OCI-M2 (cell line): ENCODE data around the gene CLIP1.
"Not testable (repeated sequence)": the region's sequence is repeated elsewhere in the genome, so short reads cannot be mapped to it uniquely, and the experiment has no call there.

Experiments
- DNase-seq: peaks from one replicate; lab custom pipeline; 2025; ENCODE audit not compliant: unreplicated experiment; lab: John Stamatoyannopoulos, UW

CLIP1 gene

DNA sequence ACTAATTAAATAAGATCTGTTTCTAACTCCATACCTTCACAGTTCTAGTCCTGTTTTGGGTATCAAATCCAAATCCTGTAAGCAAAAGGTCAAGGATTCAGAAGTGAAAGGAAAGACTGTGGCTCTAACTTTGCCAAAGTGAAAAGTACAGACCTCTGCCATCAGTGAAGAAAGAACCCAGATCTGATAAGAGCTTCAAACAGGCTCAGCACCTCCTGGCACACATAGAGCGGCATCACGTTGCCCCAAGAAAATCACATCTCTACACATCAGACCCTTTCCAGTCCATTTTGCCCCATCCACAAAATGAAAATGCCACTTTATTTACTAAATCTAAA is 23.2 kb downstream of the CLIP1 start:
- no peak for DNase-seq

DNA sequence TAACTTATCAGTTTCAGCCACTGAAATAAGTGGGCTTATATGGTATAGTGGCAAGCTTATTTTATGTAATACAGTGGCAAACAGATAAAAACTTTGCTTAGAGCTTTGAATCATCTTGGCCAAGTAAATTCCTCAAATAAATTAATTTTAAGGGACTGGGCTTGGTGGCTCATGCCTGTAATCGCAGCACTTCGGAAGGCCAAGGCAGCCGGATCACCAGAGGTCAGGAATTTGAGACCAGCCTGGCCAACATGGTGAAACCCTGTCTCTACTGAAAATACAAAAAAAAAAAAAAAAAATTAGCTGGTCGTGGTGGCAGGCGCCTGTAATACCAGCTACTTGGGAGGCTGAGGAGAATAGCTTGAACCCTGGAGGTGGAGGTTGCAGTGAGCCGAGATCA is 24.5 kb downstream of the CLIP1 start:
- DNase-seq: not testable (repeated sequence)

DNA sequence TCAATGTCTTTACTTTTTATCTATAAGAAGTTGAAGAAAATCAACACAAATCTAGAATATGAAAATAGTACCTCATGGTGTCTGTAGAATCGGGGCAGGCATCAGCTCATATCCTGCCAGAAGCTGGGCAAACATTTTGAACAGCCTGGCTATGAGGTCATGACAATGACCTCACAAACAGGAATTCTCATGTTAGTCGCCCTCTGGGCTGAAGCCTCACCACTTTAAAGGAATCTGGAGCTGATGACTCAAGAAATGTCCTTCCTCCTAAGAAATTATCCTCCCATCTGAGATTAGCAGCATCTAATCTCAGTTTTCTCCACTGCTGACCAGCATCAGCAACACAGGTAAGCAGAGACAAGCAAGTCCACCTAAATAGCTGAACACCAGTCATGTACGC is 27.1 kb downstream of the CLIP1 start:
- DNase-seq: no peak

DNA sequence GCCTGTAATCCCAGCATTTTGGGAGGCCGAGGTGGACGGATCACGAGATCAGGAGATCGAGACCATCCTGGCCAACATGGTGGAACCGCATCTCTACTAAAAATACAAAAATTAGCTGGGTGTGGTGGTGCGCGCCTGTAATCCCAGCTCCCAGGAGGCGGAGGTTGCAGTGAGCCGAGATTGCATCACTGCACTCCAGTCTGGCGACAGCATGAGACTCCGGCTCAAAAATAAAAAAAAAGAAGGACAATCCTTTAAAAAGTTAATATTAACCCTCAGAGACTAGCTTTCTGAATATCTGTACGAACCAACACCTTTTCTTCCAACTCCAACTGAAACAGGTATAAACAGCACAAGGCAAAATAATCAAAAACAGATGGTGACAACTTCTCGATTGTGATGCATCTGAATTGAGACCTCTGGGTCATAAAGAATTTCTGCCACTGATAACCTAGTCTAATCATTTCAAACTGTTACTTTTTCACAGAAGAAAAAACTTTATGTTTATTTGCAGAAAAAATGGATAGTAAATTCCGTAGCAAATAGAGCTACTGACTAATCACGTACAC is 27.8 kb downstream of the CLIP1 start:
- DNase-seq: no peak

DNA sequence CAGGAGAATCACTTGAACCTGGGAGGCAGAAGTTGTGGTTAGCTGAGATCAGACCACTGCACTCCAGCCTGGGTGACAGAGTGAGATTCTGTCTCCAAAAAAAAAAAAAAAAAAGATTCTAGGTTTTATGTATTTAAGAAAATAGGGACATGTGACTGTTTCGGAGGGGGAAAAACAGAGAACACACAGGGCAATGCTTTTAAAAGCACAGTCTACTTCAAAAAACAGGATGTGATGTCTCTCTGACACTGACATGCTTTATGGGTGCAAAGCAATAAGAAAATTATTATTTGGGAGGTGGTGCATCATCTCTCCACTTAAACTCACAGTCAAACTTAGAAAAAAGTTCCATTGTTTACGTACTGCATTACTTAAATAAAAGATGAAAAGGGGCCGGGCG is 28.7 kb downstream of the CLIP1 start:
- DNase-seq: no peak

DNA sequence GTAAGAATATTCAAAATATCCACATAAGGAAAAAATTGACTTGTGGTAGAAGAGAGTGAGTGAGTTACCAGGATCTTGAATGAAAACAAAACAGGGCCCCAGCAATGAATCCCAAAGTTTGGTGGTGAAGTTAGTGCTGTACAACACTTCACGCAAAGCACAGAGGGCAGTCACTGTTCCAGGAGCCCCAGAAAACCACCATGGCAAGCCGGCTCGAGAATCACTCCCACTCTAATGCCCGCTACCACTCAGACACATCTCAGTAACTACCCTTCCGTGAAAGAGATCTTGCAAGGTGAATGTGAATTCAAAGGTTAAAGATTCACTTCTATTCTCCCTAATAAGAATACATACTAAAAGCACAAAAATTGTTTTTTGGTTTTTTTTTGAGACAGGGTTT is 30.1 kb downstream of the CLIP1 start:
- DNase-seq: no peak

DNA sequence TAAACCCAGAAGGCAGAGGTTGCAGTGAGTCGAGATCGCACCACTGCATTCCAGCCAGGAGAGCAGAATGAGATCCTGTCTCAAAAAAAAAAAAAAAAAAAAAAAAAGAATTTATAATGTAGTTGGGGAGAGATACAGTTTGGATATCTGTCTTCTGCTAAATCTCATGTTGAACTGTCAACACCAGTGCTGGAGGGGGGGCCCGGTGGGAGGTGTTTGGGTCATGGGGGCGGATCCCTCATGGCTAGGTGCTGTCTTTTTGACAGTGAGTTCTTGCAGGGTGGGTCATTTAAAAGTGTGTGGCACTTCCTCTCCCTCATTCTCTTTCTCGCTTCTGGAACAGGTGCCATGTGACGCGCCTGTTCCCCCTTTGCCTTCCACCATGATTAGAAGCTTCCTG is 32.8 kb downstream of the CLIP1 start:
- DNase-seq: no peak

DNA sequence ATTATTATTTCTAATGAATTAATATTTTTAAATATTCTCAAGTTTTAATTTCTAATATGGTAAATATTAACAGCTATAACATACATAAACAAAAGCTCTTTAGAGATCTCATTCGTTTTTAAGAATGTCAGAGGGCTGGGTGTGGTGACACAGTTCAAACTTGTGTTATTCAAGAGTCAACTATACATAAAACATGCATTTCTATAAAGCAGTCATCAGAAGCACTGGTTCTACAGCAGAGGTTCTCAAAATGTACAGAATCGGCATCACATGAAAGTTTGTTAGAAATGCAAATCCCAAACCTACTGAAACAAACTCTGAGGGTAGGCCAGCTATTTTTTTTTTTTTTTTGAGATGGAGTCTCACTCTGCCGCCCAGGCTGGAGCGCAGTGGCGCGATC is 34.6 kb downstream of the CLIP1 start:
- DNase-seq: no peak

DNA sequence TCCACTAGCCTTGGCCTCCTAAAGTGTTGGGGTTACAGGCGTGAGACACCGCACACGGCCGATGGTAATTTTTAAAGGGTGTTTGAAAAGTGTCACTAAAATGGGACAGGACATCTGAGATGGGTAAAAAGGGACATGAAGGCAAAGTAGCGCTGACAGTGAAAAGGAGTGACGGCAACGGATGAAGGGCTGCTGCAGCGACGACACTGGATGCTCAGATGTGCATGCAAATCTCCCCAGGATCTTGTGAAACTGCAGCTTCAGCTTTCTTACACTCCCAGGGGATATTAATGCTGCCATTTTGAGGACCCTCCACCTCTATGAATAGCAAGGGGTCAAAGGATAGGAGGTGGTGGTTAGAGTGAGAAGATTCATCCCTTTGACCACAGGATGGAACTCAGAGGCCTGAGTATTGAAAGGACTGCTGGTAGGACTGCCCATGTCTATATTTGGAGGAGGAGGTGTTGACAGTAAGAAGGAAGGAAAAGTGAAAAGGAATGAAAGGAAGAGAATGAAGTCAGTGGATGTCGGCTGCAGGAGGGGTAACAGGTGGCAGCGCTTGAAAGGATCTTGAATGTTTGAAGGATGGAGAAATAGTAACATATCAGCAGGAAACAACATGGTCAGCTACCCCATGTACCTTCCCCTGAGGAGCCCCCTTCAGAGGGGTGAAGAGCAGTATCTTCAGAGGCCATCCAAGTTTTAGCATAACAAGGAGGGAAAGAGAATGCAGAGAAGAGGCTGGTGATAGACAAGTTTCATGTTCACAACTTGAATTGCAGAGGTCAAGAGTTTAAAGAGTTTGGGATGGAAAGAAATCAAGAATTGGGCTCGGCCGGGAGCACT is 37.1 kb downstream of the CLIP1 start:
- no peak for DNase-seq

DNA sequence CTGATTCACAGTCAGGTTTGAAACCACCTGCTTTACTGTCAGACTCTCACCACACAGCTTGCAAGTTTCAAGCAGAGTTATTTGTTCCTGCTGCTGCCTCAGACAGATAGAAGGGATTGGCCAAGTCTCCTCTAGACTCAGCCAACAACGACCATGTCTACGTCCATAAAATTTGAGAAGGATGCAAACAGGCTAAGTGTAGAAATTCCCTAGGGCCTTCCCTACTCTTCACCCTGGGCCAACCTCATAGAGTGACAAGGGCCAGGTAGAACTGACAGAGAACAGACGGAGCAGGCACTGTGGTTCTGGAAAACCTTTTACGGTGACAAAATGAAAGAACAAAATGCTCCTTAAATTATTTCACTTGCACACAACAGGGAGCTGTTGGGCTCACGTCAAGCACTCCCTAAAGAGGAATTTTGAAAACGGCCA is 39.5 kb downstream of the CLIP1 start:
- no peak for DNase-seq

DNA sequence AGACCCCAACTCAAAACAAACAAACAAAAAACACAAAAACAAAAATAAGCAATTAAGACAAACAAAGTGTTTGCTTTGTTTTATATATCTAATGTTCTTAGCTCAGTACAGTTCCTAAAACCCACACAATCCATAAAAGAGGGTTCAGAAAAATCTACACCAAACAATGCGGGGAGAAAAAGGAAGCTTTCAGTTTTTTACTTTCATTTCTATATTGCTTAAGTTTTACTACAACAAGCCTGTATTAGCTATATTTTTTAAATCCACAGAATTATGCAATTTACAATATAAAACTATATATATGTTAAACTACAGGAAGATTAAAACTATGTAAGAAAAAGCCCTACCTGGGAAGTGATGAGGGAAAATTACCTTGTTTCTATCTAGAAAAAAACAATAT is 41.4 kb downstream of the CLIP1 start:
- DNase-seq: no peak

DNA sequence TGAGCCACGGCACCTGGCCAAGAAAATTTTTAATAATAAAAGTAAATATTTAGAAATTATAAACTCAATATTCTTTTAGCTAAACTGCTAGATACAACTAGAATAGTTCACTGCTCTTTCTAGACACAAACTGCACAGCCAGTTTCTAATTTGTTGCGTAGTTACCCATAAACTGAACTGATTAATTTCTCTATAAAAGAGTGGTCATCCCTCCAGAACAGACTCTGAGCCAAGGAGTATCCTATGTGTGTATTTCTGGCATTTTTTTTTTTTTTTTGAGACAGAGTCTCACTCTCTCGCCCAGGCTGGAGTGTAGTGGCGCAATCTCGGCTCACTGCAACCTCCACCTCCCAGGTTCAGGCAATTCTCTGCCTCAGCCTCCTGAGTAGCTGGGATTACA is 45.7 kb downstream of the CLIP1 start:
- not testable (repeated sequence) for DNase-seq

DNA sequence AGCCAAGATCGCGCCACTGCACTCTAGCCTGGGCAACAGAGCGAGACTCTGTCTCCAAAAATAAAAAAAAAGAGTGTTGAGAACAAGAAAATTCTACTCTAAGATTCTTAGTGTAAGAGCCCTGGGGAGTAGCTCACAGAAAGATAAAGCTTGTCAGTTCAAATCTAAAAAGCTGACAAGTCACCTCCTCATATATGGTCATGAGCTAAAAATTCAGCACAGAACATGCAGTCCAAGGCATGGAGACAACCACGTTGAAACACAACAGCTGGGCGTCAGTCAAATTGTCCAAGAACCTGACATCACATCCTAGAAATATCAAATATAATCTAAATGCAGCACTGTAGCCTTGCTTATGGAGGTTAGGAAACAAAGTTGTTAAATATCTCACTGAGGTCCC is 47.8 kb downstream of the CLIP1 start:
- no peak for DNase-seq

DNA sequence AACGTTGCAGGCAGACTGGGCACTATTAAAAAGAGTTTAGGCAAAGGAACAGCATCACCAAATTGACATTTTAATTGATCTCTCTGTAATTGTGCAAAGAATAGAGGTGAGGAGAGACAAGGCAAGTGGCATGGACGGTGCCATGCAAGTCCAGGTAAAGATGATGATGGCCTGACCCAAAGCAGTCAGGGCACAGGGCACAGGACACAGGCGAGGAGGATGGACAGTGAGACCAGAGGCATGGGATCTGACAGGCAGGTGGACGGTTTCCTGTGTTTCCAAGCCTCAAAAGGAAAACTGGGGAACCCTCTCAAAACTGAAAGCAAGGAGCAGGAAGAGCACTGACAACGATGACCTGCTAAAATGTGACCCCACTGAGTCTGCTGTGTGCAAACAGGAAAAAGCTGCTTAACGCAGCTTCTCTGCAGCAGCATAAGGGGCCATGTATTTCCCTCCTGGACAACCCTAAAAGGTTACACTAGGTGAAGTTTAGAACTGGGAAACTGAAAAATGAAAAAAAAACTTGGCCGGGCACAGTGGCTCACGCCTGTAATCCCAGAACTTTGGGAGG is 50.9 kb downstream of the CLIP1 start:
- no peak for DNase-seq

DNA sequence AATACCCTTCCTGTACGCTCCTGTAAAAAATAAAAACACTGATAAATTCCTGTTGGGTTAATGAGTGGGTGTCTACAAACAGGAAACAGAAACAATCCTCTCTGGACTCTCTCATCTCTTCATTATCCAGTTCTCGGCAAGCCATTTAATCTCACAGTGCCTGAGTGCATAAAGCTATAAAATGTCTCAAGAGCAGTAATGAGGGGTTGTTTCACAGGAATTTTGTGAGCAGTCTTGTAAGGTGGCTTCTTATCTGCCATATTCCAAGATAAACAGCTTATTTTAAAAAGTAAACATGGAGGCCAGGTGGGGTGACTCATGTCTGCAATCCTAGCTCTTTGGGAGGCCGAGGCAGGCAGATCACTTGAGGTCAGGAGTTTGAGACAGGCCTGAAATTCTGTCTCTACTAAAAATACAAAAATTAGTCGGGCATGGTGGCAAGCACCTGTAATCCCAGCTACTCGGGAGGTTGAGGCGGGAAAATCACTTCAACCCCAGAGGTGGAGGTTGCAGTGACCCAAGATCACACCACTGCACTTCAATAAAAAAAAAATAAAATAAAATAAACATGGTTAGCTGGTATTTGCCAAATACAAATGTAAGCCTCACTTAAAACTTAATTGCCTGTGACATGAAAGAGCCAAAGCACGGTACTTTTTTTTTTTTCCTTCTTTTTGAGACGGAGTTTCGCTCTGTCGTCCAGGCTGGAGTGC is 54.0 kb downstream of the CLIP1 start:
- no peak for DNase-seq

DNA sequence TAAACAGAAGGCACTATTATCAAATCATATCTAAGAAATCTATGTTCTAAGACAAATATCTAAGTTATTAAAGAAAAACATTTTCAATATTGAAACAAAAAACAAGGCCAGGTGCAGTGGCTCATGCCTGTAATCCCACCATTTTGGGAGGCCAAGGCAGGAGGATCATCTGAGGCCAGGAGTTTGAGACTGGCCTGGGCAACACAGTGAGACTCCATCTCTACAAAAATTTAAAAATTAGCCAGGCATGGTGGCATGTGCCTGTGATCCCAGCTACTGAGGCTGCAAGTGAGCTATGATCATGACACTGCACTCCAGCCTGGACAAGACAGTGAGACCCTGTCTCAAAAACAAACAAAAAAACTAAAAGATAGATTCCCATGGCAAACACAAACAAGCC is 54.8 kb downstream of the CLIP1 start:
- DNase-seq: not testable (repeated sequence)

DNA sequence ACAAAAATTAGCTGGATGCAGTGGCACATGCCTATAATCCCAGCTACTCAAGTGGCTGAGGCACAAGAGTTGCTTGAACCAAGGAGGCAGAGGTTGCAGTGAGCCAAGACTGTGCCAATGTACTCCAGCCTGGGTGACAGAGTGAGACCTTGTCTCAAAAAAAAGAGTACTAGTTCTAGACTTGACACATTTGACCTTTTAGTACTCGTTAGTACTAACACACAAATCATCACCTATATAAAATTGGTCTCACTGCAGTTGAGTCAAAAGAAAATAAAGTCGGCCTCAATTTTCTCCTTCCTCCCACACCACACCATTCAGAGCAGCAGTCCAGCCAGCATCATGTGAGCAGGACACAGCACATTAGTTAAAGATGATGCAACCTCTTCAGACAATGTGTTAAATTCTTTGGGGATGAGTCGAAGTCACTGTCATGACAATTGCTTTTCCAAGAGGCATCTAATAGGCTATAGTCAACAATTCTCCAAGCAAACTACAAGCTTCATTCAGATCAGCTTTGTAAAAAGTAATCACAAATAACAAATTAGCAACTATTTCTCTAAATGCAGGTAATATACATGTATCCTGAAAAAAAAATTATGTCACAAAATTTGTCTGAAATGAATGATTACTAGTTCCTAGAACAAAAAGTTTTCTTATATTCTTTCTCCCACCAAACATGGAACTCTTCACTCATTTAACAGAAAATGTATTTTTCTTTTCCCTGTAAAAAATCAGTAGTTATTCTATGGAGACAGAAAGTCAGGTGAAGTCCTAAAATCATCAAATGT is 55.6 kb downstream of the CLIP1 start:
- DNase-seq: no peak

DNA sequence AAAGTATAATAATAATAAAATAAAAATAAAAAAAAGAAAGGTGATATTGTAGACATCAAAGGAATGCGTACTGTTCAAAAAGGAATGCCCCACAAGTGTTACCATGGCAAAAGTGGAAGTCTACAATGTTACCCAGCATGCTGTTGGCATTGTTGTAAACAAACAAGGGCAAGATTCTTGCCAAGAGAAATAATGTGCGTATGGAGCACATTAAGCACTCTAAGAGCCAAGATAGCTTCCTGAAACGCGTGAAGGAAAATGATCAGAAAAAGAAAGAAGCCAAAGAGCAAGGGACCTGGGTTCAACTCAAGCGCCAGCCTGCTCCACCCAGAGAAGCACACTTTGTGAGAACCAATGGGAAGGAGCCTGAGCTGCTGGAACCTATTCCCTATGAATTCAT is 57.2 kb downstream of the CLIP1 start:
- DNase-seq: not testable (repeated sequence)

DNA sequence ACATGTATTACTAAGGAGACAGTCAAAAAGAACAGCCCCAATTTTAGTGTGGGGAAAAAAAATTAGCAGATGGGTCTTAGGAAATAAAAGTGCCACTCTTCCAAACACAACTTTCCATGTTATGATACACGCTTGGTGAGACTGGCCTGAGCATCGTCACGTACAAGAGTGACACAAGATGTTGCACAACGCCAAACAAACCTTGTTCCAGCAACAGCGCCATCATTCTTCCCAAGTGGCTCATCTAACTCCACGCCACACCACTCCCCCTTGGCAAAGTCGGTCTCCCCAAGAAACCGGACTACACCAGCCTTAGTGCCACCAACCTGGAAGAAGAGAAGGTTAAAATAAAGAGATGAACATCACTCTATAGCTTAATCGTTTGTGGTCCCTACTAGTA is 58.7 kb downstream of the CLIP1 start:
- no peak for DNase-seq

DNA sequence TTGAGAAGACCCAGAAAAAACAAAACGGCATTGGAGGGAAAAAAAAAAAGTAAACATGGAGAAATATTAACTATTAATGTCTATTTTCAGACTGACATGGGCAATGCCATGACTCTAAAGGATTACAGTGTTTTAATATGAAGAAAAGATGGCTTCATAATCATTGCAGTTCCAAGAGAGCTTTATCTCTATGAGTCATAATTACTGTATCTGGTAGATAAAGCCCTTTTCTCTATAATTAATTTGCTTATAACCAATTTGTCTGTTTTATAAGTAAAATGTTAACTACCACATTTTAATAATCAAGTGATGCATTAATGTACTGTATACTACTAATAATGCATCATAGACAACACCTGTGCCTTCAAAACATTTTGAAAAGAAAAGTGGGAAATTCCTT is 59.7 kb downstream of the CLIP1 start:
- no peak for DNase-seq

DNA sequence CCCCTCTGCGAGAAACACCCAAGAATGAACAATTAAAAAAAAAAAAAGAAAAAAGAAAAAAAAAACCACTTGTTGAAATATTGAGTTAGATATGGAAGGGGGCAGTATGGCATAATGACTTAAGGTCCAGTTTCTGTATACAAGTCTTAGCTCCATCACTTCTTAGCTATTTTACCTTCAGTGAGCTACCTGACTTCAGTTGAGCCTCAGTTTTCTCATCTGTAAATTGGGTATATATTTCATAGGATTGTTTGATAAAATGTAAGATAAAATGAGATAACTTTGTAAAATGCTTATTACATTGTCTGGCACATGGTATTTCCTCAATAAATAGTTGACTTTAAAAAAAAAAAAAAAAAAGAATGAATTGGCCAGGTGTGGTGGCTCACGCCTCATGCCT is 64.1 kb downstream of the CLIP1 start:
- DNase-seq: not testable (repeated sequence)
